GM19463 (cell line): ENCODE data around the gene RAB21.
A peak's percentile ranks its signal among the peaks of the same experiment; 100 is the strongest.
"Not testable (repeated sequence)": the region's sequence is repeated elsewhere in the genome, so short reads cannot be mapped to it uniquely, and the experiment has no call there.

Experiments used
- ATAC-seq: cut with Tn5 transposase; IDR thresholded peaks from one replicate; pipeline ENCODE4 v1.9.1; 2021; ENCODE audit warnings: mild to moderate bottlenecking, moderate library complexity; ENCODE audit not compliant: unreplicated experiment

The RAB21 gene

DNA sequence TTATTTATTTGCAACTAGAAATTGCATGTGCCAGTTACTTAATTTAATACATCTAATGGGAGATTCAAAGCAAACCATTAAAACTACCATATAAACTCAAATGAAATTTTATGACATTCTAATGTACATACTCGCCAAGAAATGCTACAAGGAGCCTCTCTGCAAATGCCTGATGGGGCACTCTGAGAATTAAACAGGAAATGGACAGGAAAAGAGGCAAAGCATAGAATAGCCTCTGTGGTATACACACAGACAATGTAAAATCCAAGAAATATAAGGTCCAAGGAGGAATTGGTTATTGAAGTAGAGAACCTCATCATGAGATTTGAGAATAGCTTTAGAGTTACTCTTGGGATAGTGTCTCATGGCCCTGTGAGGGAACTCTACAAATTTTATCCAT is 41.2 kb downstream of the RAB21 start:
- ATAC-seq: no peak

DNA sequence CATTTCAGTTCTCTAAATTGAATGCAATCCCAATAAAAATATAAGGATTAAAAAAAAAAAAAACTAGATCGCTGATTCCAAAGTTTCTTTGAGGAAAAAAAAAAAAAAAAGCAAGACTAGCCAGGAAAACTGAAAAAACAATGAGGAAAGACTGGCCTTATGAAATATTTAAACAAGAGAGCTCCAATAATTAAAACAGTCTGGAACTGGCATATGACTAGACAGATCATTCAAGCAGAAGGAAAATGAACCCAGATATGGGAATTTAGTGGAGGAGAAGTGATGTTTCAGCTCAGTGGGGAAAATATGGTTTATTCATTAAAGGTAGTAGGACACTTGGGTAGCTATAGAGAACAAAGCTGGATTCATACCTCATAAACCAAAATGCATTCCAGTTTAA is 42.9 kb downstream of the RAB21 start:
- ATAC-seq: no peak

DNA sequence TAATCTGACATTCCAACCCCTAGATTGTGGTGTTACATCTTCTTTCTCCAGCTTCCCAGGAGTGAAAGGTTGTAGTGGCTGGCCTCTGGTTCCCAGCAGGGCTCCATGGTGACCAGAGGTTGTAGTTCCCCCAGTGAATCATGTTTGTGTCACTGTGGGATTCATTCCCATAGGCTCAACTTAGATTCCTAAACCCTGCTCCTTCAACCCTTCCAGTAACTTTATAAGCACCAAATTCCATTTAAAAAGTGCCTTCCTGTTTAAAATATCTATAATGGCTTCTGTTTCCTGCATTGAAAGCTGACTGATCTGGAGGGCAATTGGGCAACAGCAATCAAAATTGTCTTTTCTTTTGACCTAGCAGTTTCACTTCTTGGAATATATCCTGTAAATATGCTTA is 44.4 kb downstream of the RAB21 start:
- ATAC-seq: no peak

DNA sequence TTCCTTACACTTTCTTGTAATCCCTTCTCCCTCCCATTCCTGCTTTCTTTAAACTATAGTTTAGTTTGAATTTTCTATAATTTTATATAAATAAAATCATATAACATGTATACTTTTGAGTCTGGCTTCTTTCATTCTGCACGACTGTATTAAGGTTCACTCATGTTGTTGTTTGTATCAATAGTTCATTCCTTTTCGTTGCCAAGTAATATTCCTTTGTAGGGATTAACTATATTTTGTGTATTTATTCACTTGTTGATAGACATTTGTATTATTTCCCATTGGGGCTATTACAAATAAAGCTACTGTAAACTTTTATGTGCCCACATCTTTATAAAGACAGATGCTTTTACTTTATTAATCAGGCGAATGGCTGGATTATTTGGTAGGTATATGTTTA is 45.5 kb downstream of the RAB21 start:
- no peak for ATAC-seq

DNA sequence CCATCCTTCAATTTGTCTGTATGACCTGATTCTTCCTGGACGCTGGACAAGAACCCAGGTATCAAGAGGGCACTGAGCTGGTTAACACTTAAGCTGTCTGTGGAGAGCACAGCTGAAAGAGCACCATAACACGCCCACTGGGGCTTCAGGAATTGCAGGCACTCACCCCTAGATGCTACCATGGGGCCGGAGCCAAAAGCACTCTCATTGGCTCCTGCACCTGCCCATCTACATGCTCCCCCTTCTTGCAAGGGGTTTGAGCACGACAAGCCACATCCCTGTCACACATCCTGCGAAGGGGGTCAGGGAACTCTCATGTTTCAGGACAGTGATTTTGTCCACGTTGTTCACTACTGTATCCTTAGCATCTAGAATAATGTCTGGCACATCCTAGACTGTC is 49.8 kb downstream of the RAB21 start:
- ATAC-seq: no peak

DNA sequence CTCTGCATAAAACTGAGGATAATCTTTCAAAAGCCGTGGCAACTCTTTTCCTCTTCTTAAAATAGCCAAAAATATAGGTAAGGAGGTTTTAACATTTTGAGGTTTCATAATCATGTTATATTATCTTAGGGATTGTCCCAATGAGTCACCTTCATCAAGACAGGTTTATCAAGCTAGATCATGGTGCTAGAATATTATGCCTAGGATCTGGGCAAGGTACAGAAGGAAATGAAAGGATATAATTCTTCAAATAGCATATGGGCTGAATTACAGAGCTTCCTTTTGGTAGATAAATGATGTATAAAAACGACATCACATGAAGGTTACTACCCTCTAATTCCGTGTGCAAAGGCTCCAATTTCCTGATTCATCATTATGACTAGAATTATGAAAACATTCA is 56.3 kb downstream of the RAB21 start:
- no peak for ATAC-seq

DNA sequence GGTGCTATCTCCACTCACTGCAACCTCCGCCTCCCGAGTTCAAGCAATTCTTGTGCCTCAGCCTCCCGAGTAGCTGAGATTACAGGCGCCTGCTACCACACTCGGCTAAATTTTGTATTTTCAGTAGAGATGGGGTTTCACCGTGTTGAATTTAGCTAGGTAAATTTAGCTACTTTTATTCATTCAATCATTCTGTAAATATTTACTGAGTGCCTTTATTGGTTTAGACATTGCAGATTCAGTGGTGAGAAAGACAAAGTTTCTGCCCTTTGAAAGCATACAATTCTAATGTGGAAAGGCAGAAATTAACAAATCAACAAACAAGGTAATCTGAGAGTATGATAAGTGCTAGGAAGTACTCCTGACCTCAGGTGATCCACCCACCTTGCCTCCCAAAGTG is 60.6 kb downstream of the RAB21 start:
- not testable (repeated sequence) for ATAC-seq

DNA sequence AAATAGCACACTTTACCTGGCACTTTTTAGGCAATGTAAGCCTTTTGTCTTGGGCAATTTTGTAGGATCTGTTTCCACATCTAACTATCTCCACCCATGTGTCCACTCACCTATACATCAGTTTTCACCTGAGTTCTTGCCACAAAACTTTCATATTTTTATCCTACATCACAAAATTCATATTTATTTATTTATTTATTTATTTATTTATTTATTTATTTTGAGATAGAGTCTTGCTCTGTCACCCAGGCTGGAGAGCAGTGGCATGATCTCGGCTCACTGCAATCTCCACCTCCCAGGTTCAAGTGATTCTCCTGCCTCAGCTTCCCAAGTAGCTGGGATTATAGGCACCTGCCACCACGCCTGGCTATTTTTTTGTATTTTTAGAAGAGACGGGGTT is 67.4 kb downstream of the RAB21 start:
- ATAC-seq: not testable (repeated sequence)

- ATAC-seq: no peak
Observed at GRCh38 chr12:71828813-71829212, 74.2 kb downstream of the RAB21 start.

- ATAC-seq: no peak
Observed at GRCh38 chr12:71837356-71837755, 82.7 kb downstream of the RAB21 start.

- ATAC-seq: no peak
Observed at GRCh38 chr12:71838231-71838630, 83.6 kb downstream of the RAB21 start.

- ATAC-seq: no peak
Observed at GRCh38 chr12:71838676-71839075, 84.0 kb downstream of the RAB21 start.

GRCh38 chr12:71840231-71840847 is 85.7 kb downstream of the RAB21 start:
- peak; percentile 4 for ATAC-seq

DNA sequence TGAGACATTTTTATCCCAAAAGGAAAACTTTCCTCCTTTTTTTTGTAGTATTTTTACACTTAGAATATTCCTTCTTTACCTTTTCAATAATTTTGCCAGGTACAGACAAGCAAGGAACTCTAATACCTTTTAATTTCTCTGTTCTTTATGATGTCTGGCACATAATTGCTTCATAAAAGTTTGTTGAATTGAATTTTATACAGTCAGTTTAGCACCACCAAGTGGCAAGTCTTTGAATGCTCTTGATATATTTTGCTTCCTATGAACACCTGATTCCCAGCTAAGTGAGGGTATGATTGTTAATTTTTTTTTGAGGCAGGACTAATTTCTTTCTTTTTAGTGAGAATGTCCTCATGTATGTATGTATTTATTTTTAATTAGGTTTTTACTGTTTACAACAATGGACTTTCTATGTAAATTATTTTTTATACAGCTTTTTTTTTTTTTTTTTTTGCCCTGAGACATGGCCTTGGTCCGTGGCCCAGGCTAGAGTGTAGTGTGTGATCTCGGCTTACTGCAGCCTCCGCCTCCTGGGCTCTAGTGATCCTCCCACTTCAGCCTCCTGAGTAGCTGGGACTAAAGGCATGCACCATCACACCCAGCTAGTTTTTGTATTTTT is 91.8 kb downstream of the RAB21 start:
- no peak for ATAC-seq

GRCh38 chr12:71848212-71848611 is 93.5 kb downstream of the RAB21 start:
- ATAC-seq: no peak

DNA sequence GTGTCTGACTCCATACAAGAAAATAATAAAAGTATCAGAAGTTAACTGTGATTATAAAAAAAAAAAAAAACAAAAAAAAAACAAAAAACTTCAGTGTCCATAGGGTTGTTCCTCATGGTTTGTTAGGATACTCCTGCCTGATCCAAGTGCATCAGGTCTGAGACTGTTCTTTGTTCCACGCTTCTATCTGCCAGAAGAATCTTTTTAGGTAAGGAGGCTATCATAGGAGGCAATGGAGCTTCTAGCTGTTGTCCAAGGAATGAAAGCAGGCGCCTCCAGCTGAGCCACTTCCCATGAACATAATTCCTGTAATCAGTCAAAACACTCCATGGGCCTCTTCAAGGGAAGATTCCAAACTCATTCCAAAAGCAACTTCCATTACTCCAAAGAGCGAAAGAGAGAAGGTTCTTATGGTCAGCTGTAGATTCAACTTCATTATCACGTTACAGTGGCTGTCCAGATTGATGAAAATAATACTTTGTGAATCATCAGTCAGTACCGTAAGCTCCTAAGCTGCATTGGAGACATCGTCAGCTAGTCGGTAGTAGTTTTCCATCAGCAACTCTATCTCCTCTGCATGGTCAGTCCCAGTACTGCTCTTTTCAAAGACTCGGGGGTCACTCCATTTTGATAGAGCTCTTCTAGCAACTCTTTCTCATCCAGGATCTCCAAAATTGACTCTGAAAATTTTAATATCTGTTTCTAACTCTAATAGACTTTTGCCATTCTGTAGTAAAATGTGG is 94.6 kb downstream of the RAB21 start:
- no peak for ATAC-seq
